BJ (cell line): ENCODE results near the gene ISOC1. TPM values are rescaled to one million over a fixed set of nuclear protein-coding genes. Genes with fewer than 3 reads are reported as not detected.

Experiments
- CTCF ChIA-PET: fragments of 350-600 bp; formaldehyde crosslinking; extraction: SDS; loops from one replicate; lab custom pipeline; 2021; ENCODE audit warnings: antibody characterized with exemption, inconsistent platforms; lab: Yijun Ruan, JAX
- POLR2A ChIA-PET: fragments of 300-600 bp; sonication (Branson Sonifier 250); formaldehyde crosslinking; extraction: SDS; loops from one replicate; lab custom pipeline; 2021; ENCODE audit warnings: antibody characterized with exemption; lab: Charles Lee
- DNase-seq: peaks from one replicate; pipeline ENCODE4 v3.0.0-alpha.2; 2011; ENCODE audit warnings: low read depth
- H3K27me3 ChIP-seq: 2 replicates; pipeline ENCODE4 v1.6.0; 2011; ENCODE audit warnings: low read length; ENCODE audit not compliant: control insufficient read depth, insufficient read depth
- H3K36me3 ChIP-seq: 2 replicates; pipeline ENCODE4 v1.5.1; 2011; ENCODE audit warnings: low read length; ENCODE audit not compliant: control insufficient read depth, insufficient read depth
- H3K4me3 ChIP-seq: 2 replicates; pipeline ENCODE4 v1.5.1; 2011; ENCODE audit warnings: low read depth, mild to moderate bottlenecking, control low read depth, low read length
- CTCF ChIP-seq: IDR thresholded peaks from 2 replicates; pipeline ENCODE4 v1.5.1; 2011; ENCODE audit warnings: low read depth, mild to moderate bottlenecking, control low read depth, inconsistent platforms, low read length, moderate library complexity; ENCODE audit not compliant: insufficient read depth
- polyA plus RNA-seq: library from polyadenylated mRNA; depleted of rRNA; stranded (reverse); fragments of >200 nt; gene quantifications from 2 replicates; pipeline ENCODE4 v1.2.3, GENCODE V29; 2011

Gene ISOC1
- polyA plus RNA-seq, 1 experiment, result 5.8 TPM

DNA sequence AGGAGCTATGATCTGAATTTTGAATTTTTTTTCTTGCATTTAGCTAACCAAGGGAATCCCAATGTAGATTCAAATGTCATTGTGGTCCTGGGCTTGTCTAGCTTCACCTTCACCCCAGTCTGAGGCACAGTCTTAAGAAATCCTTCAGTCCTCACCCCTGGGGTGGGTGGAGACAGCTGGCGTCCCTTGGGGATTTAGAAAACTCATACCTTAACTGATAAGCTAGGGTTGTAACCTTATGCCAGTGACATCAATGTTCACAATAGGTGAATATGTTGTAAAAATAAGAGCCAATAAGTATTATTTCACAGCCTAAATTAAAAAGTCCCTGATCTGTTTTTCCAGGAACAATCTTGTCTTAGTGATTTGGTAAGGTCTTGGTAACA, 4.6 kb downstream of the ISOC1 start:
- no peaks in the 10 kb centered on the region for H3K36me3 ChIP-seq
- H3K4me3 ChIP-seq, result no peak overlapping the region
- H3K27me3 ChIP-seq, result no peaks in the 10 kb centered on the region
- CTCF ChIA-PET, result no interaction called here
- no peak for DNase-seq
- POLR2A ChIA-PET, result no interaction called here
- TF ChIP-seq CTCF, result no peak

DNA sequence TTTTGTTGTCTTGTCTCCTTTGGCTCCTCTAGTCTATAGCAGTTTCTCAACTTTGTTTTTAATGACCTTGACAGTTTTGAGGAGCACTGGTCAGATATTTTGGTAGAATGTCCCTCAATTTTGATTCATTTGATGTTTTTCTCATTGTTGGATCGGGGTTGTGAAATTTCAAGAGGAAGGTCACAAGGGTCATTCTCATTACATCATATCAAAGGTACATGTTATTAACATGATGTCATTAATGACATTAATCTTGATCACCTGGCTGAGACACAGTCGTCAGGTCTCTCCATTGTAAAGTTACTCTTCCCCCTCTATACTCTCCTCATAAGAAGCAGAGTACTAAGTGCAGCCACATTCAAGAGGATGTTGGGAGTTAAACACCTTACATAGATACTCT, 7.2 kb downstream of the ISOC1 start:
- TF ChIP-seq CTCF, result no peak
- H3K27me3 ChIP-seq, result no peaks in the 10 kb centered on the region
- H3K4me3 ChIP-seq, result no peak overlapping the region
- DNase-seq, result no peak
- ChIA-PET CTCF (no interaction called here), POLR2A (no interaction called here)
- no peaks in the 10 kb centered on the region for H3K36me3 ChIP-seq

DNA sequence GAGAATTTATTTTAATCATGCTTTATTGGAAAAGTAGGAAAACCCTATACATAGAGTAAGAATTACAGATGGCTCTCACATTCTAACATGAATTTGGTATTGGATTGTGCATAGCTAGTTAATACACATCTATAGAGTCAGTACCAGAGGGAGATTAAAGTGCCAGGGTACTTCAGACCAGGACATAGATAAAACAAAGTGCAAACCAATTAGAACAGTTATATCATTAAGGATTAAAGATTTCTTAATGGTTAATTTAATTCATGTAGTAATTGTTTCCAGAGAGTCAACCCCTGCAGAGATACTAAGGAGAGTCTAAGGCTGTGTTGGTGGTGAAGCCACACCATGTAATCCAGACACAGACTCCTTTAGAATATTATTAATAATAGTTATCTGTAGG, 8.8 kb downstream of the ISOC1 start:
- POLR2A ChIA-PET, result no interaction called here
- no peak for DNase-seq
- no peaks in the 10 kb centered on the region for H3K36me3 ChIP-seq
- no peaks in the 10 kb centered on the region for H3K27me3 ChIP-seq
- TF ChIP-seq CTCF, result no peak
- CTCF ChIA-PET, result no interaction called here
- H3K4me3 ChIP-seq, result no peak overlapping the region

- H3K36me3 ChIP-seq, result no peaks in the 10 kb centered on the region
- CTCF ChIA-PET, result no interaction called here
- TF ChIP-seq CTCF, result no peak
- no peak overlapping the region for H3K4me3 ChIP-seq
- DNase-seq, result no peak
- H3K27me3 ChIP-seq, result no peaks in the 10 kb centered on the region
- POLR2A ChIA-PET, result no interaction called here
Observed at GRCh38 chr5:129104915-129105455, 10.4 kb downstream of the ISOC1 start.

DNA sequence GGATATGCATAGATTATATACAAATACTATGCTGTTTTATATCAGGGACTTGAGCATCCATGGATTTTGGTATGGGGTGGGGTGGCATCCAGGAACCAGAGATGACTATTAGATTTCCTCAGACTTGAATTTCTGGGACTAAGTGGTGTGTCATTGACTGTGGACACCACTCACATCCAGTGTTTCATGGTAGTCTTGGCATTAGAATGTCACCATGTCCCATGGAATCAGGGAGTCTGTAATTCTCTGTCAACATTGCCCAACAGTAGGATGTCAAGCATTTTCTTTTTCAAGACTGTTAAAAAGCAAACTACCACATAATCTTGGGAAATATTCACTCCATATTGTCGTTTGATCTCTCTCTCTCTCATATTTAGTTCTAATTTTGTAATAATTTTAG, 13.1 kb downstream of the ISOC1 start:
- no peaks in the 10 kb centered on the region for H3K27me3 ChIP-seq
- no peak for DNase-seq
- POLR2A ChIA-PET, result no interaction called here
- H3K4me3 ChIP-seq, result no peak overlapping the region
- TF ChIP-seq CTCF, result no peak
- no peaks in the 10 kb centered on the region for H3K36me3 ChIP-seq
- CTCF ChIA-PET, result no interaction called here
